ENCODE measurements around the gene MEGF11. TPM values are rescaled to one million over a fixed set of nuclear protein-coding genes. Genes with fewer than 3 reads are reported as not detected.

The MEGF11 gene
- total RNA-seq, 1 experiment from 2014 or later: 1.2 TPM

- Histone ChIP-seq H3K4me2 (ENCODE audit: insufficient read depth, insufficient read length, low read length) (no peak overlapping the region), H3K9ac (ENCODE audit: extremely low read depth, insufficient read length, low read length) (no peak overlapping the region), H3K14ac (ENCODE audit: insufficient read depth, low read length) (no peak overlapping the region; the same call in 1 of the 2 replicates), H3K18ac (ENCODE audit: insufficient read length, low read depth, low read length) (no peak overlapping the region), H2BK12ac (ENCODE audit: insufficient read length, low read depth, low read length) (no peak overlapping the region), H2BK20ac (ENCODE audit: low read depth, low read length, poor library complexity, severe bottlenecking) (no peak overlapping the region), H2BK15ac (ENCODE audit: low read depth, low read length) (no peak overlapping the region), H3K9me3 (ENCODE audit: control insufficient read depth, low read depth, low read length) (no peaks in the 10 kb centered on the region), H3K27ac (ENCODE audit: insufficient read length, low read depth, low read length) (no peak overlapping the region), H3K4me1 (ENCODE audit: insufficient read depth, low read length) (no peaks in the 10 kb centered on the region), H3K56ac (ENCODE audit: insufficient read length, low read depth, low read length) (no peak overlapping the region), H2BK120ac (ENCODE audit: low read depth, low read length, poor library complexity, severe bottlenecking) (no peak overlapping the region), H4K91ac (ENCODE audit: insufficient read length, low read depth, low read length) (no peak overlapping the region), H3K27me3 (ENCODE audit: insufficient read depth, low read length) (no peaks in the 10 kb centered on the region), H3K23ac (ENCODE audit: insufficient read length, low read depth, low read length) (no peak overlapping the region), H3K79me1 (ENCODE audit: insufficient read depth, low read depth, low read length, poor library complexity, severe bottlenecking) (no peaks in the 10 kb centered on the region), H2BK5ac (ENCODE audit: insufficient read length, low read length) (no peak overlapping the region), H4K5ac (ENCODE audit: insufficient read length, low read depth, low read length) (no peak overlapping the region), H4K20me1 (ENCODE audit: control insufficient read depth, insufficient read depth, insufficient read length) (no peaks in the 10 kb centered on the region), H3T11ph (ENCODE audit: low read length) (no peak overlapping the region), H2AK5ac (ENCODE audit: insufficient read length, low read length) (no peak overlapping the region), H3K4ac (ENCODE audit: low read depth, low read length) (no peak overlapping the region), H2AFZ (ENCODE audit: low read length) (no peak overlapping the region), H4K8ac (replicated peaks; ENCODE audit: insufficient read length, low read depth, low read length) (no peak overlapping the region), H3K23me2 (ENCODE audit: insufficient read length, low read depth, low read length, poor library complexity, severe bottlenecking) (no peaks in the 10 kb centered on the region), H3K79me2 (ENCODE audit: insufficient read depth, low read length) (no peaks in the 10 kb centered on the region)
- H3K4me3 Mint-ChIP-seq: no peak overlapping the region
- peaks cover 5% of the 10 kb centered on the region; the same call in 1 of the 2 replicates for H3K27me3 Mint-ChIP-seq (ENCODE audit: low read depth)
- H3K9me3 Mint-ChIP-seq: no peaks in the 10 kb centered on the region
- DNase-seq: no peak
- TF ChIP-seq, protein P1, sequence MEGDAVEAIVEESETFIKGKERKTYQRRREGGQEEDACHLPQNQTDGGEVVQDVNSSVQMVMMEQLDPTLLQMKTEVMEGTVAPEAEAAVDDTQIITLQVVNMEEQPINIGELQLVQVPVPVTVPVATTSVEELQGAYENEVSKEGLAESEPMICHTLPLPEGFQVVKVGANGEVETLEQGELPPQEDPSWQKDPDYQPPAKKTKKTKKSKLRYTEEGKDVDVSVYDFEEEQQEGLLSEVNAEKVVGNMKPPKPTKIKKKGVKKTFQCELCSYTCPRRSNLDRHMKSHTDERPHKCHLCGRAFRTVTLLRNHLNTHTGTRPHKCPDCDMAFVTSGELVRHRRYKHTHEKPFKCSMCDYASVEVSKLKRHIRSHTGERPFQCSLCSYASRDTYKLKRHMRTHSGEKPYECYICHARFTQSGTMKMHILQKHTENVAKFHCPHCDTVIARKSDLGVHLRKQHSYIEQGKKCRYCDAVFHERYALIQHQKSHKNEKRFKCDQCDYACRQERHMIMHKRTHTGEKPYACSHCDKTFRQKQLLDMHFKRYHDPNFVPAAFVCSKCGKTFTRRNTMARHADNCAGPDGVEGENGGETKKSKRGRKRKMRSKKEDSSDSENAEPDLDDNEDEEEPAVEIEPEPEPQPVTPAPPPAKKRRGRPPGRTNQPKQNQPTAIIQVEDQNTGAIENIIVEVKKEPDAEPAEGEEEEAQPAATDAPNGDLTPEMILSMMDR (conservative IDR thresholded peaks at IDR 0.05): no peak
- peak overlapping the region in 1 of 3 experiments; percentile 67; a peak in 2 of 7 replicates for H3K27ac Mint-ChIP-seq
- no CpG with 5 or more reads among the region's 15 CpGs for WGBS (ENCODE audit: extremely low coverage, insufficient read length, low lambda C conversion rate)
- no peaks in the 10 kb centered on the region for H3K36me3 Mint-ChIP-seq (ENCODE audit: insufficient read depth in 1 of 3, low read depth in 3 of 3)
- H3K4me1 Mint-ChIP-seq: peaks cover 34 to 49% of the 10 kb centered on the region in 2 experiments
Measured at GRCh38 chr15:66099950-66100671, 153.4 kb downstream of the MEGF11 start.
